Mucosa of descending colon (tissue), 3 donors: ENCODE results near the gene AQP12A. TPM values are rescaled to one million over a fixed set of nuclear protein-coding genes. Genes with fewer than 3 reads are reported as not detected.
A peak's percentile ranks its signal among the peaks of the same experiment; 100 is the strongest.

Source experiments
- ATAC-seq: fragments of 200-7000 bp; cut with Tn5 transposase; one replicate; pipeline ENCODE4 v1.9.1; 2020; ENCODE audit warnings: mild to moderate bottlenecking, moderate library complexity
- DNase-seq, 3 donors: peaks; one replicate each; pipeline ENCODE4 v3.0.0-alpha.2; 2020
- H3K36me3 ChIP-seq: fragments of 200-600 bp; one replicate; pipeline ENCODE4 v1.8.0; 2021; ENCODE audit warnings: low read depth, mild to moderate bottlenecking
- H3K4me1 ChIP-seq: fragments of 200-600 bp; one replicate; pipeline ENCODE4 v1.8.0; 2021; ENCODE audit warnings: low read depth, mild to moderate bottlenecking
- H3K4me3 ChIP-seq: fragments of 200-600 bp; one replicate; pipeline ENCODE4 v1.8.0; 2021; ENCODE audit warnings: mild to moderate bottlenecking
- H3K9me3 ChIP-seq: fragments of 200-600 bp; one replicate; pipeline ENCODE4 v1.8.0; 2021; ENCODE audit warnings: mild to moderate bottlenecking
- CTCF ChIP-seq: fragments of 200-600 bp; IDR thresholded peaks from one replicate; pipeline ENCODE4 v1.8.0; 2022; ENCODE audit warnings: antibody characterized with exemption, mild to moderate bottlenecking
- intact Hi-C, 2 donors: fragments of 100-400 bp; cut with DNase I in 1 of 2; cut with micrococcal nuclease in 1 of 2; formaldehyde crosslinking; loops; one replicate each; pipeline versions ENCODE4 v1.11.0 to v1.11.1; 2022; cut with DNase I, micrococcal nuclease
- total RNA-seq, 3 donors: library from RNA; stranded (reverse); fragmentation: NEBNext Ultra II Directional in 2 of 3; extraction: Animal tissue kit (Norgen Biotek cat#: 25700) in 2 of 3; gene quantifications; one replicate each; pipeline versions ENCODE4 v1.2.1 to v1.2.4, GENCODE V29; 2021 to 2023
- donor health status: DM: no; HTN: no; CAD: no; lungs with moderate emphysema.
- donor health status: DM: no; HTN: no; CAD: no.
- donor health status: DM: no; HTN: yes; CAD: no.

AQP12A gene
- total RNA-seq, 3 donors from 2014 or later = 9.7 to 18.9 TPM; not detected in 1

- TF ChIP-seq CTCF = no peak
- no peaks in the 10 kb centered on the region for H3K36me3 ChIP-seq
- DNase-seq = peak in 1 of 3 donors; percentile 21
- intact Hi-C loops = no loop called here
- no peak for ATAC-seq
- H3K4me3 ChIP-seq = no peak overlapping the region
- H3K9me3 ChIP-seq = no peaks in the 10 kb centered on the region
- no peaks in the 10 kb centered on the region for H3K4me1 ChIP-seq
Measured at GRCh38 chr2:240711701-240712100, 20.0 kb downstream of the AQP12A start.

- Histone ChIP-seq H3K4me3 (no peak overlapping the region), H3K36me3 (no peaks in the 10 kb centered on the region), H3K9me3 (no peaks in the 10 kb centered on the region), H3K4me1 (no peaks in the 10 kb centered on the region)
- ATAC-seq (no peak), DNase-seq (no peak)
- TF ChIP-seq CTCF = no peak
- intact Hi-C loops = no loop called here
Measured at GRCh38 chr2:240712121-240712520, 20.5 kb downstream of the AQP12A start.

DNA sequence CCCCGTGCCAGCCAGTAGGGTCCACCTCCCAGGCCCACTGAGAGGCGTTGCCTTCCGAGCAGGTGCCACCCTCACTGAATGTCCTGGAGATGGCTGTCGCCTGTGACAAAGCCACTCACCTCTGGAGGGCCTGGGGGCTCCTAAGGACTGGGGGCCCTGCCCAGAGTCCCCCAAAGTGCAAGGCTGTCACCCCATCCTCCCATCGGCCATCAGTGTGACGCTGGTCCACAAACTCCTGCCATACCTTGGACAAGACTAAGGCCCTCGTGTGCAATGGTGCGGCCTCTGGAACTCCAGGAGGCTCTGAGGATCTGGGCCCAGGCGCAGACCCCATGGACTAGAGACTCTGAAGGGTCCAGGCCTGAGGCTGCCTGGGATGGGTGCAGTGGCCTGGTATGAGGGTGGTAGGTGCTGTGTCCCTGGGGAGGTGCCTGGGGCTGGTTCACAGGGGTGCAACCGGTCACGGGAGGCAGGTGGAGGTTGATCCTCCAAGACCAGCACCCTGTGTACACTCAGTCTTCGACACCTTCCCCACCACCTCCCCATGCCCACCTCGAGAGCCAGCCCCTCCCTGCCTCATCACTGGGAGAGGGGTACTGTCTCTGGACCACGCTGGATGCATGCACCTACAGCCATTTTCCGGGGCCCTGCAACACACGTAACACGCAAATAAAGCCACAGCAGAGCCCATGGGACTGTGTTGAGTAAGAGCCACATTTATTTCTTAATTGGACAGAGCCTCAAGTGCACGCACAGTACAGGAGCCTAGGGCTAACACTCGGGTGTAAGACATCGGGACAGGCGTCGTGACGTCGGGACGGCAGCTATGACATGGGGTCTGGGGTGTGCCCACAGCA lies 21.6 kb downstream of the AQP12A start:
- ATAC-seq = no peak
- no peak for TF ChIP-seq CTCF

DNA sequence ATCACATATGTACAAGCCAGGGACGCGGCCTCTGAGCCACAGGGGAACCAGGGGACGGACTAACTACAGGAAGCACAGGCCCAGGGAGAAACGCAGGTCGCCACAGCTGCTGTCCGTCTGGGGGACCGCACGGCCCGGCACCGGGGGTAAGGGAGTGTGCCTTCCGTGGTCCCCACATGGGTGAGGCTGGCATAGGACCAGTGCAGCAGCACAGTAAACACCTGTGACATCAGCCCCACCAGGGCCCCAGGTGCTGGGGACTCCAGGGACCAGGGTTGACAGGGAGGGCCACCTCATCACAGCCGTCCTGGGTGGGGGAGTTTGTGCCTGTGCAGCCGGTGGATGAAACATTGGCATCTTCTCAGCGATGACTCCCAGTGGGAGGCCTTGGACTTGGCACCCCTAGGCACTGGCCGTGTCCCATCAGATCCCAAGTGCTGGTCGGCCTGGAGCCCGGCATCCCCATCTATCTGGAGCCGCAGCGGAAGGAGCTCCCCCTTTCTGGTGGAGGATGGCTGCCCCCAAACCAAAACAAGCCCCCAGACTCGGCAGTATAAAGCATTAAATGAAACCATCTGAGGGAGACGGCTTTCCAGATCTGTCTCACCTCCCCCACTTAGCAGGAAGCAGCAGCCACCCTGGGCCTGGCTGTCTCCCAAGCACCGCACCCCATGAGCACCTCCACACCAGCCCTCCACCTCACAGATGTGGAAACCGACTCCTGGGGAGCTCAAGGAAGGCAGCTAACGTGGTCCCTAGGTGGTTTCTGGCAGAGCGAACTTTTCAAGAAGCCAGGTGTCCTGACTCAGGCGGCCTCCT lies 22.5 kb downstream of the AQP12A start:
- ATAC-seq (no peak), DNase-seq (peak in 1 of 3 donors; percentile 36)
- TF ChIP-seq CTCF = no peak
- H3K4me1 ChIP-seq = no peaks in the 10 kb centered on the region
- intact Hi-C loops = no loop called here
- no peaks in the 10 kb centered on the region for H3K36me3 ChIP-seq
- no peaks in the 10 kb centered on the region for H3K9me3 ChIP-seq
- H3K4me3 ChIP-seq = no peak overlapping the region

More for the DNA sequence above, 21.6 kb downstream of the AQP12A start:
- H3K9me3 ChIP-seq = no peaks in the 10 kb centered on the region
- intact Hi-C loops = no loop called here
- H3K4me3 ChIP-seq = no peak overlapping the region
- H3K4me1 ChIP-seq = no peaks in the 10 kb centered on the region
- no peak for DNase-seq
- no peaks in the 10 kb centered on the region for H3K36me3 ChIP-seq

DNA sequence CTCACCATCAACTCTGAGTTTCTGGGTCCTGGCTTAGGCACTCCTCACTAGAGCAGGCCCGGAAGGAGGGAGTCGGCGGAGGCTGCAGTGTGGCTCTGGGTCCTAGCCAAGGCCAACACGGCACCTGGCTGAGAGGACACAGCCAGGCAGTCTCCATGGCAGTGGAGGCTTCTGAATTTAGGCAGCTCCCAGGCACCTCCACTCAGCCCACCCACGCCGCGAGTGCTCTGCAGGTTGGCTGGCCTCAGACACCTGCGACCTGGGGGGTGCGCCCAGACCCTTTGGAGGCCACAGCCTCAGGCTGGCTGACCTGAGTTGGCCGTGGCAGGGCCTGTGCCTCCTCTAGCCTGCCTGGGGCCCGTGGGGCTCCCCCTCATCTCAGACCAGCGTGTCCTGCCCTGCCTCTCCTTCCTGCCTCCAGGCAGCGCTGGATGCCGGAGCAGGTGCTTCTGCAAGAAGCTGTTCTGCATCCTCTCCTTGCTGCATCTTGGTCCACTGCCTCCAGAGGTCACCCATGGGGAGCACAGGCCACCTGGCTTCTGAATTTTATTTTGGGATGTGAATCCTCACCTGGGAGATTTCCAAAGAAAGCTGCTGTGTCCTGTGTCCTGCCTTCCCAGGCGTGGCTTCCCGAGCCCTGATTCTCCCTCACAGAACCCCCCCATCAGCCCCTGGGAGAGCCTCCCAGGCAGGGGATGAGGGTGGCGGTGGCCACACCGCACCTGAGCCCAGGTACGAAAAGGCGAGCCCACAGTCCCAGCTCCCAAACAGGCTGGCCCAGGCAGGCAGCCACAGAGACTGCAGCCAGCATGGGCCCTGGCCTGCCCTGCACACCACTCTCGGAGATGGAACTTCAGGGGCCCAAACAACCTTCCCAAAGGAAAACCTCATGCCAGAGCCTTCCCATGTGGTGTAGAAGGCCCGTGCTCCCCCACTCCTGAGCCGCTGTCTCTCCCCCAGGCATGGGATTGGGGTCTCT lies 23.4 kb downstream of the AQP12A start:
- Histone ChIP-seq H3K4me1 (no peaks in the 10 kb centered on the region), H3K9me3 (no peaks in the 10 kb centered on the region), H3K36me3 (no peaks in the 10 kb centered on the region), H3K4me3 (no peak overlapping the region)
- ATAC-seq (no peak), DNase-seq (peak in 1 of 3 donors; percentile 26)
- intact Hi-C loops = no loop called here
- no peak for TF ChIP-seq CTCF
